HEK293 (cell line): ENCODE results near the gene PRR33.

ENCODE experiments used
- CTCF ChIA-PET: fragments of 350-600 bp; formaldehyde crosslinking; extraction: SDS; loops from one replicate; lab custom pipeline; 2021; ENCODE audit warnings: antibody characterized with exemption; lab: Yijun Ruan, JAX
- POLR2A ChIA-PET: fragments of 300-600 bp; formaldehyde crosslinking; extraction: SDS; loops from one replicate; lab custom pipeline; 2020; ENCODE audit warnings: antibody characterized with exemption, inconsistent platforms; lab: Yijun Ruan, JAX
- H3K27ac ChIP-seq: fragments of 200-500 bp; sonication (Bioruptor generic); 2 replicates; pipeline ENCODE4 v1.5.1; 2014; ENCODE audit warnings: low read depth, low read length, control low read depth, inconsistent platforms; ENCODE audit errors: extremely low read depth
- H3K36me3 ChIP-seq, 2 experiments: fragments of 200-500 bp in 1 of 2; sonication (Bioruptor generic) in 1 of 2; 1 replicate in 1 of 2; 2 replicates in 1 of 2; pipeline ENCODE4 v1.5.1; 2014 to 2017; ENCODE audit warnings: inconsistent platforms in 2 of 2, low read length in 2 of 2; ENCODE audit not compliant: control insufficient read depth in 2 of 2, insufficient read depth in 1 of 2
- H3K4me1 ChIP-seq: fragments of 200-500 bp; sonication (Bioruptor generic); 2 replicates; pipeline ENCODE4 v1.5.1; 2014; ENCODE audit warnings: mild to moderate bottlenecking, low read length, inconsistent platforms; ENCODE audit not compliant: control insufficient read depth, insufficient read depth
- H3K4me3 ChIP-seq: 2 replicates; pipeline ENCODE4 v1.5.1; 2011; ENCODE audit warnings: low read depth, mild to moderate bottlenecking, control low read depth, low read length, moderate library complexity
- H3K9me3 ChIP-seq: fragments of 200-500 bp; sonication (Bioruptor generic); 2 replicates; pipeline ENCODE4 v1.5.1; 2014; ENCODE audit warnings: low read depth, low read length, inconsistent platforms; ENCODE audit not compliant: control insufficient read depth, insufficient read depth
- GFI1B ChIP-seq: fragments of 450-650 bp; formaldehyde crosslinking; IDR thresholded peaks from 2 replicates; pipeline ENCODE4 v1.5.1; 2016; ENCODE audit warnings: missing biosample characterization, missing genetic modification characterization
- MEIS1 ChIP-seq: sonication (generic); formaldehyde crosslinking; IDR thresholded peaks from 2 replicates; pipeline ENCODE4 v1.8.1; 2022; ENCODE audit warnings: missing genetic modification reagents, mild to moderate bottlenecking, borderline replicate concordance
- MZF1 ChIP-seq: fragments of 450-650 bp; formaldehyde crosslinking; IDR thresholded peaks from 2 replicates; pipeline ENCODE4 v1.5.1; 2017; ENCODE audit warnings: missing biosample characterization, missing genetic modification characterization, borderline replicate concordance
- RBAK ChIP-seq: fragments of 450-650 bp; formaldehyde crosslinking; IDR thresholded peaks from 2 replicates; pipeline ENCODE4 v1.5.1; 2016; ENCODE audit warnings: missing biosample characterization, missing genetic modification characterization
- REPIN1 ChIP-seq: fragments of 450-650 bp; formaldehyde crosslinking; IDR thresholded peaks from 2 replicates; pipeline ENCODE4 v1.5.1; 2017; ENCODE audit warnings: missing biosample characterization, missing genetic modification characterization, low read depth
- SP3 ChIP-seq: fragments of 450-650 bp; formaldehyde crosslinking; IDR thresholded peaks from 2 replicates; pipeline ENCODE4 v1.5.1; 2016; ENCODE audit warnings: missing biosample characterization, missing genetic modification characterization
- SP7 ChIP-seq: fragments of 450-650 bp; formaldehyde crosslinking; IDR thresholded peaks from 2 replicates; pipeline ENCODE4 v1.5.1; 2016; ENCODE audit warnings: missing biosample characterization, missing genetic modification characterization
- ZNF114 ChIP-seq: fragments of 450-650 bp; formaldehyde crosslinking; IDR thresholded peaks from 2 replicates; pipeline ENCODE4 v1.5.0; 2017; ENCODE audit warnings: missing biosample characterization, missing genetic modification characterization
- ZNF121 ChIP-seq: fragments of 450-650 bp; formaldehyde crosslinking; IDR thresholded peaks from 2 replicates; pipeline ENCODE4 v1.5.1; 2016; ENCODE audit warnings: missing biosample characterization, missing genetic modification characterization
- ZNF138 ChIP-seq: fragments of 450-650 bp; formaldehyde crosslinking; IDR thresholded peaks from 2 replicates; pipeline ENCODE4 v1.5.1; 2016; ENCODE audit warnings: missing biosample characterization, missing genetic modification characterization, borderline replicate concordance
- ZNF140 ChIP-seq: fragments of 450-650 bp; formaldehyde crosslinking; IDR thresholded peaks from 2 replicates; pipeline ENCODE4 v1.5.1; 2016; ENCODE audit warnings: missing biosample characterization, missing genetic modification characterization
- ZNF155 ChIP-seq: fragments of 450-650 bp; formaldehyde crosslinking; IDR thresholded peaks from 2 replicates; pipeline ENCODE4 v1.5.1; 2016; ENCODE audit warnings: missing biosample characterization, missing genetic modification characterization
- ZNF335 ChIP-seq: fragments of 450-650 bp; formaldehyde crosslinking; conservative IDR thresholded peaks from 2 replicates; pipeline ENCODE4 v1.5.1; 2016; ENCODE audit warnings: missing biosample characterization, missing genetic modification characterization
- ZNF530 ChIP-seq: fragments of 450-650 bp; formaldehyde crosslinking; IDR thresholded peaks from 2 replicates; pipeline ENCODE4 v1.5.1; 2016; ENCODE audit warnings: low read depth, missing biosample characterization, missing genetic modification characterization
- ZNF571 ChIP-seq: fragments of 450-650 bp; formaldehyde crosslinking; IDR thresholded peaks from 2 replicates; pipeline ENCODE4 v1.5.0; 2017; ENCODE audit warnings: missing biosample characterization, missing genetic modification characterization
- ZNF664 ChIP-seq: fragments of 450-650 bp; formaldehyde crosslinking; IDR thresholded peaks from 2 replicates; pipeline ENCODE4 v1.5.1; 2016; ENCODE audit warnings: missing biosample characterization, missing genetic modification characterization
- ZNF843 ChIP-seq: fragments of 450-650 bp; formaldehyde crosslinking; IDR thresholded peaks from 2 replicates; pipeline ENCODE4 v1.5.1; 2016; ENCODE audit warnings: missing biosample characterization, missing genetic modification characterization
- TF ChIP-seq, protein P1 (sequence below): fragments of 450-650 bp; formaldehyde crosslinking; IDR thresholded peaks from 2 replicates; pipeline ENCODE4 v1.5.1; 2017; ENCODE audit warnings: missing biosample characterization, missing genetic modification characterization
- TF ChIP-seq, protein P2 (sequence below): fragments of 450-650 bp; formaldehyde crosslinking; conservative IDR thresholded peaks from 2 replicates; pipeline ENCODE4 v1.5.1; 2016; ENCODE audit warnings: low read depth, missing biosample characterization, missing genetic modification characterization

PRR33 gene

DNA sequence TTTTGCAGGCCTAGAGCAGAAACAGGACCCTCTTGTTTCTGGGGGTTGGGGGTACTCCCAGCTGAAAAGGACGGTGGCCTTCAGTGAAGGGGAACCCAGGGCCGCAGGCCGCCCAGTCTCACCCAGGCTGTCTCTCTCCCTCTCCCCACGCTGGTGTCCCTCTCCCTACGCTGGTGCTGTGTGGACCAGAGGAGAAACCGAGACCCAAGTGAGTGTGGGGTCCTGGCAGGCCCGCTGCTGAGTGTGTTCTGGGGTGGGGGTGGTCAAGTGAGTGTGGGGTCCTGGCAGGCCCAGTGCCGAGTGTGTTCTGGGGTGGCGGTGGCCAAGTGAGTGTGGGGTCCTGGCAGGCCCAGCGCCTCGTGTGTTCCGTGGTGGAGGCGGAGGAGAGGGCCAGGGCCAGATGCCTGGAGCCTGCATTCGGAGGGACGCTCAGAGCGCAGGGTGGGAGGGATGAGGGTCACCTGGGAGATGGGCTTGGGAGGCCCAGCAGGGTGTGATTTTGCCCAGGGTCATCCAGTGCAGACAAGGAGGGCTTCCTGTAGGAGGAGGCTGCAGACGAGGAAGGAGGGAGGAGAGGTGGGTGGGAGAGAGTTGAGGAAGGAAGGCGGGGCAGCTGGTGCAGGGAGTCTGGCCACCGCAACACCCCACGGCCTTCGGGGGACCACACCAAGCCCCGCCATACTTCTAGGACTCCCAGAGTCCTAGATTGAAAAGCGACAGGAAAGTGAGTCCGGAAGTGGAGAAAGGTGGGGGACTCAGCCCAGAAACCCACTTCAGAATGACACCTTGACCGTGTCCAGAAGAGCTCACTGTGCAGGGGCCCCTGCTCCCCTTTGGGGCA is 38.1 kb upstream of the PRR33 start:
- Histone ChIP-seq H3K9me3 (no peaks in the 10 kb centered on the region), H3K4me1 (no peaks in the 10 kb centered on the region), H3K27ac (no peak overlapping the region), H3K36me3 (no peaks in the 10 kb centered on the region), H3K4me3 (no peak overlapping the region)
- CTCF ChIA-PET = interaction anchor here (0.6 kb wide), 1 partner anchor 9 kb away, joined by 5 read pairs; no protein-coding TSS in a partner anchor
- no peak for TF ChIP-seq SP7 (tag by site-specific recombination)
- POLR2A ChIA-PET = no interaction called here

DNA sequence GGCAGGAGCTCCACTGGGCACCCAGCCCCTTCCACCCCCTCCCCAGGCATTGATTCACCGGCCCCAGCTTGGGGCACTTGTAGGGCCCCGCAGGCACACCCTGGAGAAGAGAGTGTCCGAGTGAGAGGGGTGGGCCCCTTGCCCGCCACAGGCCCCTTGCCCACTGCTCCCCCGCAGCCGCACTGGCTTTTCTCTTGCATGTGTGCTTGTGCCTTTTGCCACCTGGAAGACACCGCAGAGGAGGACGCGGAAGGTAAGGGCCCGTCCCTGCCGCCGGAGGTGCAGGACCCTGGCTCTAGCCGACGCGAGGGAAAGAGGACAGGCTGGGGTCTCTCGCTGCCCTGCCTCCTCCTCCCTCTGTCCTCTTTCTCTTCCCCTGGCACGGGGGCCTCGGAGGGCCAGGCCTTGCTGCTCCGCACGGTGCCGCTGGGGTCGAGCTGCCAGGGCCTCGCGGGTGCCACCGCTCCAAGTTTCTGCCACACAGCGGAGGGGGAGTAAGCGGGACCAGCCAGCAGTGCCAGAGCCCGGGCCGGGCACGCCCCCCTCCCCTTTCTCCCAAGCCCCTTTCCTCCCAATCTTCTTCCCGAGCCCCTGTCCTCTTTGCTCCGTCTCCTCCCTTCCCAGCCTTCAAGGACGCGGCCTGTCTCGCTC is 37.3 kb upstream of the PRR33 start:
- H3K9me3 ChIP-seq = no peaks in the 10 kb centered on the region
- no peak for TF ChIP-seq RBAK (tag by site-specific recombination)
- no peak for TF ChIP-seq ZNF530 (tag by site-specific recombination)
- TF ChIP-seq SP3 (tag by site-specific recombination) = no peak
- no peak for TF ChIP-seq ZNF140 (tag by site-specific recombination)
- TF ChIP-seq ZNF843 (tag by site-specific recombination) = no peak
- no peak for TF ChIP-seq ZNF138 (tag by site-specific recombination)
- TF ChIP-seq ZNF121 (tag by site-specific recombination) = no peak
- no peak for TF ChIP-seq ZNF335 (tag by site-specific recombination)
- TF ChIP-seq ZNF571 (tag by site-specific recombination) = no peak
- TF ChIP-seq, protein P1, sequence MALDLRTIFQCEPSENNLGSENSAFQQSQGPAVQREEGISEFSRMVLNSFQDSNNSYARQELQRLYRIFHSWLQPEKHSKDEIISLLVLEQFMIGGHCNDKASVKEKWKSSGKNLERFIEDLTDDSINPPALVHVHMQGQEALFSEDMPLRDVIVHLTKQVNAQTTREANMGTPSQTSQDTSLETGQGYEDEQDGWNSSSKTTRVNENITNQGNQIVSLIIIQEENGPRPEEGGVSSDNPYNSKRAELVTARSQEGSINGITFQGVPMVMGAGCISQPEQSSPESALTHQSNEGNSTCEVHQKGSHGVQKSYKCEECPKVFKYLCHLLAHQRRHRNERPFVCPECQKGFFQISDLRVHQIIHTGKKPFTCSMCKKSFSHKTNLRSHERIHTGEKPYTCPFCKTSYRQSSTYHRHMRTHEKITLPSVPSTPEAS (tag by site-specific recombination) = no peak
- TF ChIP-seq GFI1B (tag by site-specific recombination) = no peak
- no peak for TF ChIP-seq ZNF155
- no peak for TF ChIP-seq MEIS1
- TF ChIP-seq, protein P2, sequence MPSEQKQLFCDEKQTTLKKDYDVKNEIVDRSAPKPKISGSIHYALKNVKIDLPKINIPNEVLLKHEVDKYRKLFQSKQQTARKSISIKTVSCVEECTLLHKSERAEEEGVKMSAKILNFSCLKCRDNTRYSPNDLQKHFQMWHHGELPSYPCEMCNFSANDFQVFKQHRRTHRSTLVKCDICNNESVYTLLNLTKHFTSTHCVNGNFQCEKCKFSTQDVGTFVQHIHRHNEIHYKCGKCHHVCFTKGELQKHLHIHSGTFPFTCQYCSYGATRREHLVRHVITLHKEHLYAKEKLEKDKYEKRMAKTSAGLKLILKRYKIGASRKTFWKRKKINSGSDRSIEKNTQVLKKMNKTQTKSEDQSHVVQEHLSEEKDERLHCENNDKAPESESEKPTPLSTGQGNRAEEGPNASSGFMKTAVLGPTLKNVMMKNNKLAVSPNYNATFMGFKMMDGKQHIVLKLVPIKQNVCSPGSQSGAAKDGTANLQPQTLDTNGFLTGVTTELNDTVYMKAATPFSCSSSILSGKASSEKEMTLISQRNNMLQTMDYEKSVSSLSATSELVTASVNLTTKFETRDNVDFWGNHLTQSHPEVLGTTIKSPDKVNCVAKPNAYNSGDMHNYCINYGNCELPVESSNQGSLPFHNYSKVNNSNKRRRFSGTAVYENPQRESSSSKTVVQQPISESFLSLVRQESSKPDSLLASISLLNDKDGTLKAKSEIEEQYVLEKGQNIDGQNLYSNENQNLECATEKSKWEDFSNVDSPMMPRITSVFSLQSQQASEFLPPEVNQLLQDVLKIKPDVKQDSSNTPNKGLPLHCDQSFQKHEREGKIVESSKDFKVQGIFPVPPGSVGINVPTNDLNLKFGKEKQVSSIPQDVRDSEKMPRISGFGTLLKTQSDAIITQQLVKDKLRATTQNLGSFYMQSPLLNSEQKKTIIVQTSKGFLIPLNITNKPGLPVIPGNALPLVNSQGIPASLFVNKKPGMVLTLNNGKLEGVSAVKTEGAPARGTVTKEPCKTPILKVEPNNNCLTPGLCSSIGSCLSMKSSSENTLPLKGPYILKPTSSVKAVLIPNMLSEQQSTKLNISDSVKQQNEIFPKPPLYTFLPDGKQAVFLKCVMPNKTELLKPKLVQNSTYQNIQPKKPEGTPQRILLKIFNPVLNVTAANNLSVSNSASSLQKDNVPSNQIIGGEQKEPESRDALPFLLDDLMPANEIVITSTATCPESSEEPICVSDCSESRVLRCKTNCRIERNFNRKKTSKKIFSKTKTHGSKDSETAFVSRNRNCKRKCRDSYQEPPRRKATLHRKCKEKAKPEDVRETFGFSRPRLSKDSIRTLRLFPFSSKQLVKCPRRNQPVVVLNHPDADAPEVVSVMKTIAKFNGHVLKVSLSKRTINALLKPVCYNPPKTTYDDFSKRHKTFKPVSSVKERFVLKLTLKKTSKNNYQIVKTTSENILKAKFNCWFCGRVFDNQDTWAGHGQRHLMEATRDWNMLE = no peak
- no peak for TF ChIP-seq REPIN1 (tag by site-specific recombination)
- no peak for TF ChIP-seq ZNF114
- no peak for TF ChIP-seq ZNF664 (tag by site-specific recombination)
- no peak for TF ChIP-seq MZF1
- TF ChIP-seq, all 188 proteins: peak for 0
- POLR2A ChIA-PET = no interaction called here
- Histone ChIP-seq H3K4me3 (no peak overlapping the region), H3K27ac (no peak overlapping the region), H3K4me1 (no peaks in the 10 kb centered on the region), H3K36me3 (no peaks in the 10 kb centered on the region)
- CTCF ChIA-PET = no interaction called here
